SK-N-SH (cell line): ENCODE results near the gene MC1R. TPM values are rescaled to one million over a fixed set of nuclear protein-coding genes. Genes with fewer than 3 reads are reported as not detected.
A peak's percentile ranks its signal among the peaks of the same experiment; 100 is the strongest.

Experiments
- CTCF ChIA-PET: fragments of 300-600, 350-600 bp; formaldehyde crosslinking; extraction: SDS; loops from one replicate; lab custom pipeline; 2021; lab: Yijun Ruan, JAX
- POLR2A ChIA-PET: fragments of 350-600 bp; sonication (Branson Sonifier 250); formaldehyde crosslinking; extraction: SDS; loops from one replicate; lab custom pipeline; 2020; ENCODE audit warnings: antibody characterized with exemption, inconsistent platforms; lab: Yijun Ruan, JAX
- DNase-seq: peaks from one replicate; pipeline ENCODE4 v3.0.0; 2012
- H2AFZ ChIP-seq: fragments of 200-600 bp; sonication (generic); 2 replicates; pipeline ENCODE4 v1.8.1; 2016; ENCODE audit warnings: antibody characterized with exemption, mild to moderate bottlenecking, low read depth
- H3F3A ChIP-seq: fragments of 200-600 bp; sonication (generic); replicated peaks from 2 replicates; pipeline ENCODE3; 2016; ENCODE audit warnings: antibody characterized with exemption, mild to moderate bottlenecking; ENCODE audit not compliant: insufficient read depth
- H3K27ac ChIP-seq, 2 experiments: fragments of 200-500 bp in 1 of 2; fragments of 200-600 bp in 1 of 2; sonication (Bioruptor generic) in 1 of 2; sonication (generic), shearing (Covaris generic) in 1 of 2; 2 replicates each; pipeline versions ENCODE4 v1.5.1 to v1.6.1; 2014 to 2016; ENCODE audit warnings: low read depth in 2 of 2, inconsistent platforms in 1 of 2, low read length in 1 of 2, mild to moderate bottlenecking in 1 of 2, mixed read lengths in 1 of 2
- H3K27me3 ChIP-seq: fragments of 200-600 bp; sonication (generic), shearing (Covaris generic); 2 replicates; pipeline ENCODE4 v1.6.1; 2016; ENCODE audit warnings: mixed run types; ENCODE audit not compliant: insufficient read depth
- H3K36me3 ChIP-seq, 2 experiments: fragments of 200-500 bp in 1 of 2; fragments of 200-600 bp in 1 of 2; sonication (Bioruptor generic) in 1 of 2; sonication (generic) in 1 of 2; replicated peaks in 1 of 2; 2 replicates each; pipeline versions ENCODE3 to v1.5.1; 2014 to 2016; ENCODE audit warnings: low read length in 1 of 2, mild to moderate bottlenecking in 1 of 2; ENCODE audit not compliant: insufficient read depth in 2 of 2, control insufficient read depth in 1 of 2
- H3K4me1 ChIP-seq, 2 experiments: fragments of 200-500 bp in 1 of 2; fragments of 200-600 bp in 1 of 2; sonication (Bioruptor generic) in 1 of 2; sonication (generic), shearing (Covaris generic) in 1 of 2; 2 replicates each; pipeline versions ENCODE4 v1.5.1 to v1.6.1; 2014 to 2016; ENCODE audit warnings: low read depth in 1 of 2, low read length in 1 of 2, mixed run types in 1 of 2; ENCODE audit not compliant: insufficient read depth in 2 of 2, control insufficient read depth in 1 of 2
- H3K4me2 ChIP-seq: fragments of 200-600 bp; sonication (generic), shearing (Covaris generic); 2 replicates; pipeline ENCODE4 v1.6.1; 2017; ENCODE audit warnings: mixed run types
- H3K4me3 ChIP-seq, 2 experiments: fragments of 200-500 bp in 1 of 2; fragments of 200-600 bp in 1 of 2; sonication (Bioruptor generic) in 1 of 2; sonication (generic), shearing (Covaris generic) in 1 of 2; 2 replicates each; pipeline versions ENCODE4 v1.5.1 to v1.8.1; 2014 to 2016; ENCODE audit warnings: low read depth in 2 of 2, inconsistent platforms in 1 of 2, low read length in 1 of 2, mild to moderate bottlenecking in 1 of 2, mixed read lengths in 1 of 2, moderate library complexity in 1 of 2
- H3K79me2 ChIP-seq: fragments of 200-600 bp; sonication (generic); 2 replicates; pipeline ENCODE4 v1.8.1; 2017; ENCODE audit warnings: mild to moderate bottlenecking; ENCODE audit not compliant: insufficient read depth
- H3K9ac ChIP-seq: fragments of 200-600 bp; sonication (generic); 2 replicates; pipeline ENCODE4 v1.6.1; 2017; ENCODE audit warnings: mixed run types
- H3K9me2 ChIP-seq: fragments of 200-600 bp; sonication (generic); 2 replicates; pipeline ENCODE4 v1.6.1; 2017; ENCODE audit warnings: mixed run types
- H3K9me3 ChIP-seq: fragments of 200-600 bp; sonication (generic); 2 replicates; pipeline ENCODE4 v1.6.1; 2017; ENCODE audit warnings: mixed run types, mild to moderate bottlenecking, moderate library complexity
- H4K20me1 ChIP-seq: fragments of 200-600 bp; sonication (generic); 2 replicates; pipeline ENCODE4 v1.6.1; 2017; ENCODE audit warnings: mild to moderate bottlenecking, mixed run types; ENCODE audit not compliant: insufficient read depth
- EZH2phosphoT487 ChIP-seq: fragments of 200-600 bp; sonication (generic); IDR thresholded peaks from 2 replicates; pipeline ENCODE4 v1.6.1; 2017; ENCODE audit warnings: low read depth, mixed run types, mild to moderate bottlenecking, antibody characterized with exemption, moderate library complexity, borderline replicate concordance
- FOXJ3 ChIP-seq: sonication (generic); formaldehyde crosslinking; IDR thresholded peaks from 2 replicates; pipeline ENCODE4 v1.5.1; 2020; ENCODE audit warnings: mild to moderate bottlenecking, missing genetic modification reagents
- GABPA ChIP-seq: IDR thresholded peaks from 2 replicates; pipeline ENCODE4 v1.4.0; 2012; ENCODE audit warnings: low read depth, mild to moderate bottlenecking
- GATA2 ChIP-seq: sonication (generic); formaldehyde crosslinking; IDR thresholded peaks from 2 replicates; pipeline ENCODE4 v1.5.0; 2020; ENCODE audit warnings: mild to moderate bottlenecking, missing genetic modification reagents
- IRF3 ChIP-seq: fragments of 150-350 bp; IDR thresholded peaks from 2 replicates; pipeline ENCODE4 v1.6.1; 2016; ENCODE audit warnings: mild to moderate bottlenecking, low read depth, low read length
- JUND ChIP-seq: IDR thresholded peaks from 2 replicates; pipeline ENCODE4 v1.4.0; 2012
- MAX ChIP-seq: IDR thresholded peaks from 2 replicates; pipeline ENCODE4 v1.4.0; 2012; ENCODE audit warnings: low read depth
- MEF2A ChIP-seq: IDR thresholded peaks from 2 replicates; pipeline ENCODE4 v1.4.0; 2012; ENCODE audit warnings: low read depth, borderline replicate concordance
- MXI1 ChIP-seq: IDR thresholded peaks from 2 replicates; pipeline ENCODE4 v1.6.1; 2012; ENCODE audit warnings: mild to moderate bottlenecking, low read depth, low read length, improper control_type of control experiment
- PBX3 ChIP-seq: IDR thresholded peaks from 2 replicates; pipeline ENCODE4; 2012
- REST ChIP-seq: IDR thresholded peaks from 2 replicates; pipeline ENCODE4 v1.6.1; 2012; ENCODE audit warnings: mild to moderate bottlenecking, low read depth, low read length, moderate library complexity
- TAF1 ChIP-seq: IDR thresholded peaks from 2 replicates; pipeline ENCODE4 v1.6.1; 2012; ENCODE audit warnings: low read depth, mild to moderate bottlenecking, low read length, moderate library complexity, borderline replicate concordance
- TEAD4 ChIP-seq: IDR thresholded peaks from 2 replicates; pipeline ENCODE4 v1.4.0; 2012; ENCODE audit warnings: mild to moderate bottlenecking, borderline replicate concordance; ENCODE audit not compliant: insufficient read depth
- USF1 ChIP-seq: IDR thresholded peaks from 2 replicates; pipeline ENCODE4 v1.4.0; 2012; ENCODE audit warnings: low read depth, borderline replicate concordance
- USF2 ChIP-seq: fragments of 150-350 bp; IDR thresholded peaks from 2 replicates; pipeline ENCODE4 v1.6.1; 2017; ENCODE audit warnings: antibody characterized with exemption, low read length, low read depth, borderline replicate concordance
- ZBTB33 ChIP-seq: IDR thresholded peaks from 2 replicates; pipeline ENCODE4 v1.4.0; 2012; ENCODE audit warnings: low read depth, borderline replicate concordance
- WGBS: methylation state at CpG from one replicate; pipeline ENCODE4 v1.1.6; 2017; ENCODE audit warnings: low lambda C conversion rate; 5-methylcytosine and 5-hydroxymethylcytosine counted together
- polyA plus RNA-seq, 3 experiments: library from polyadenylated mRNA; depleted of rRNA; stranded (reverse); fragments of >200 nt; gene quantifications; 2 replicates each; pipeline ENCODE4 v1.2.3, GENCODE V29; 2012

The MC1R gene
- polyA plus RNA-seq, 1 of the 3 experiments (the other 2 are of a cell fraction) = 11.1 TPM

GRCh38 chr16:89921131-89921701 is 2.6 kb downstream of the MC1R start:
- Histone ChIP-seq H3K27ac (peak overlapping the region; percentile 97 to 100), H2AFZ (no peak overlapping the region), H3K27me3 (no peaks in the 10 kb centered on the region), H4K20me1 (peaks cover 27% of the 10 kb centered on the region), H3K4me1 (peaks cover 12 to 47% of the 10 kb centered on the region in 2 experiments; a peak in 3 of 4 replicates), H3K4me3 (peak overlapping the region; percentile 83 to 89; a peak in 3 of 4 replicates), H3K79me2 (peaks cover 34% of the 10 kb centered on the region), H3K9me2 (no peaks in the 10 kb centered on the region), H3K9ac (peak overlapping the region; percentile 96; the same call in 1 of the 2 replicates), H3K36me3 (no peaks in the 10 kb centered on the region), H3K4me2 (peak overlapping the region; percentile 93), H3F3A (peaks cover 34% of the 10 kb centered on the region), H3K9me3 (no peaks in the 10 kb centered on the region)
- ChIA-PET CTCF (interaction anchor here (1.6 to 6.1 kb wide), 3 partner anchors 11 to 99 kb away, joined by 3 to 53 read pairs (median 13); partner anchors contain the start of gene DBNDD1), POLR2A (interaction anchor here (0.8 to 3.5 kb wide), 7 partner anchors 9 to 215 kb away, joined by 3 to 24 read pairs (median 7); partner anchors contain the start of gene TCF25)
- 62% methylated on average over 10 of the region's 14 CpGs for WGBS
- no peak for DNase-seq
- no peak for TF ChIP-seq GABPA
- no peak for TF ChIP-seq MEF2A
- TF ChIP-seq USF1 = no peak
- TF ChIP-seq TEAD4 = no peak
- no peak for TF ChIP-seq FOXJ3 (CRISPR knock-in tag)
- no peak for TF ChIP-seq USF2
- TF ChIP-seq JUND = no peak
- no peak for TF ChIP-seq PBX3
- TF ChIP-seq MAX = no peak
- TF ChIP-seq GATA2 (CRISPR knock-in tag) = no peak
- TF ChIP-seq MXI1 = no peak
- no peak for TF ChIP-seq TAF1
- TF ChIP-seq EZH2phosphoT487 = no peak
- TF ChIP-seq ZBTB33 = no peak
- TF ChIP-seq IRF3 = no peak
- TF ChIP-seq REST = no peak
